NCI-H526 treated with DMSO at 0.1 percent for 48 hours (cell line): Measurements from ENCODE around the gene RNF130.

ENCODE experiments used
- DNase-seq: peaks from one replicate; lab custom pipeline; 2025; lab: John Stamatoyannopoulos, UW

RNF130 gene

DNA sequence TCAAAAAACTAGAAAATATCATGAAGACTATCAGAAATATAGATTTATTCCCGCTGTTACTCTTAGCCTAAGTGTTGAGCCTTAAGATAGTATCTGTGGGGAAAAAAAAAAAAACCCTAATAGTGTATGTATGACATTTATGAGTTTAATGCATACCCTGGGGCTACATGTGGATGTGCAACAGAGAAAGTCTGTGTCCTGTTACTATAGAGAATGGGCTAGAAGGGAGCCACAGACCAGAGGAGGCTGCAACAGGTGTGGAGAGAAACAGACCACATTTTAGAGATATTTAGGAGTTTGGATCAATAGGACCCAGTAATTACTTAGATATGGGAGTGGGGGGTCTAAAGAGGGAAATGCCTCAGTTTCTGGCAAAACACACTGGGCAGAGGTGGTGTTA, 15.4 kb downstream of the RNF130 start:
- DNase-seq: no peak

GRCh38 chr5:180054226-180054625, 17.3 kb downstream of the RNF130 start:
- no peak for DNase-seq

- DNase-seq: no peak
These were observed 18.4 kb downstream of the RNF130 start for GRCh38 chr5:180053061-180053602.

DNA sequence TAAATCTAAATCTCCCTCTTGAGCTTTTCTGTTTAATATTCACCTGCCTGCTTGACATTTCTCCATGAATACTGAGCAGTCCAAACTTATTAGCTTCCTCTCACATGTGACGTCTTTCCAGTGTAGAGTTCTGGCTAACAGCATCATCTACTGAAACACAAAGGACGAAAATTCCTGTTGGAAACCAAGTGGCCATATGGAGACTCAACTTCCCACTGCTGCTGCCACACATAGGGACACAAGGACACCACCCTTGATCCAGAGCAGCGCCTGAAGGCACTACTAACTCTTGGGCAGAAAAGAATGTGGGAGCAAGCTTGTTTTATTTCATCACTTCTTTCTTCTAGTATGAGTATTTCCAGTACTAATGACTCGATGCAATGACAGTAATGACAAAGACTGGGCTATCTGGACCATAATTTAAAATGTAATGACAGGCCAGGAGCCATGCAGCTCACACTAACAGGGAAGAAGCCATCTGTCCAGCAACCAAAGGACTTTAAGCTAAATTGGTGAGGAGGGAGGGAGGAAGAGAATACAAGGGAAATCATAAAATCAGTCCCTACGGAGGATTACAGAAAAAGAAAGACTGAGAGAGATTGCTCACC, 19.2 kb downstream of the RNF130 start:
- DNase-seq: no peak

DNA sequence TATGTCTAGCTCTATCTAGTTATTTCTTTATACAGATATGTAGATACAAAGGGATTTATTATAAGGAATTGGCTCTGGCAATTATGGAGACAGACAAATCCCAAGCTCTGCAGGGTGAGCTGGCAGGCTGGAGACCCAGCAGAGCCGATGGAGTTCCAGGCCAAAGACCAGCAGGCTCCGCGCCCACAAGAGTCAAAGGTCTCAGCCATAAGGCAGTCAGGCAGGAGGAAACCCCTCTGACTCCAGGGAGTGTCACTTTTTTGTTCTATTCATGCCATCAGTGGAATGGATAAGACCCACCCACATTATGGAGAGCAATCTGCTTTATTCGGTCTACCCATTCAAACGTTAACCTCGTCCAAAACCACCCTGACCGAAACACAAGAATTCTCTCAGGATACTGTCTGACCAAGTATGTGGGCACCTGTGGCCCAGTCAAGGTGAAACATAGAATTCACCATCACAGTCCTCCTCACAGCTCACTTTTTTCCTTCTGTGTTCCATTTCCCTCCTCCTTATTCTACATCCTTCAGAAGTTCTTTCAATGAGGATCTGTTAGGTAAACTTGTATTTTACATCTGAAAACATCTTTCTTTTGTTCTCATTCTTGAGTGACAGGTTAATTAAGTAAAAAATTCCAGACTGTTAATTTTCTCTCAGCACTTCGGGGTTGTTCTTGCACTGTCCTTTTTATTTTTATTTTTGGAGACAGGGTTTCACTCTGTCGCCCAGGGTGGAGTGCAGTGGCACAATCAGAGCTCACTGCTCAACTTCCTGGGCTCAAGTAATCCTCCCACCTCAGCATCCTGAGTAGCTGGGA, 21.2 kb downstream of the RNF130 start:
- no peak for DNase-seq

GRCh38 chr5:180049185-180049548, 22.4 kb downstream of the RNF130 start:
- DNase-seq: no peak

DNA sequence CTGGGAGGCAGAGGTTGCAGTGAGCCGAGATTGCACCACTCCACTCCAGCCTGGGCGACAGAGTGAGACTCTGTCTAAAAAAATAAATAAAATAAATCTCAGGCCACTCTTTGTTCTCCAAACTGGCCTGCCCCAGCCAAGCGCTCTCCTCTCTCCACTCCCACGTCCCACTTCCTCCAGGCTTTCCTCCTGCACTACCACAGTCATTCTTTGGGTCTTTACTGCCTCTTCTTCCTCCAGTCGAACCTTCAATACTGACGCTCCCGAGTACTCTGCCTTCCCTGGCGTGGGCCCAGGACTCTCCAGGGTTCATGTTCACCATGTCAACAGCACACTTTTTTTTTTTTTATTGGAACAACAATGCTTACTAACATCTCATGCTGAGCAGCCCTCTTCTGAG, 23.9 kb downstream of the RNF130 start:
- DNase-seq: no peak

DNA sequence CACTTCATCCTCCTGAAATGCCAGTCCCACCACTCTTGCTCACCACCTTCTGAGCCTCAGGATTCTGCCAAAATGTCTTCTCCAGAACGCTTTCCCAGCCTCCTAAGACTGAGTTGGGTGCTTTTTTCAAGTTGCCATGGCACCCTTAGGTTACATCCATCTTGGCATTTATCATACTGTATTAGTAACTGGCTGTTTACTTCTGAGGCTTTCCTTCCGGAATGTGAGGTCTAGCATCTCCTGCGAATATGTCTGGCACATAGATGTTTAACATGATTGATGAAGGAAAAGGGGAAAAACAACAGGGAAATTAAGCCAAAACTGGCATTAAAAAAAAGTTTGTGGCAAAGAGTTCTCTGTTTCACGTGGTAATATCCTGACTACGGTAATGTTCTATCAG, 24.9 kb downstream of the RNF130 start:
- DNase-seq: no peak

DNA sequence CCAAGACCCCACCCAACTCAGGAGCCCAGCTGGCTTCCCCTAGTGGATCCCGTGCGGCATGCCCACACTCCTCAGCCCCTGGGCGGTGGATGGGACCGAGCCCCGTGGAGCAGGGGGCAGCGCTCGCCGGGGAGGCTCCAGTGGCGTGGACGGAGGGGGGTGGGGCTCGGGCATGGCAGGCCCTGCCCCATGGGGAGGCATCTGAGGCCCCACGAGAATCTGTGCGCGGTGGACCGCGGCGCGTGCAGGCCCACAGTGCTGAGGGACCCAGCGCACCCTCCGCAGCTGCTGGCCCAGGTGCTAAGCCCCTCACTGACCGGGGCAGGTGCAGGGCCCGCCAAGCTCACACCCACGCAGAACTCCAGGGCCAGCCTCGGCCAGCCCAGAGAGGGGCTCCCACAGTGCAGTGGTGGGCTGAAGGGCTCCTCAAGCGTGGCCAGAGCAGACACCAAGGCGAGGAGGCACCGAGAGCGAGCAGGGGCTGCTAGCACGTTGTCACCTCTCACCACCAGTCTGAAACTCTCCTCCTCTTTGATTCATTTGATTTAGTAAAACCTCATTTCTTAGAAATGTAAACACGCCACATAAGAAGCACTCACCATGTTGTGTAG, 25.6 kb downstream of the RNF130 start:
- no peak for DNase-seq

- DNase-seq: no peak
These were observed 28.2 kb downstream of the RNF130 start for GRCh38 chr5:180043377-180043776.

- DNase-seq: no peak
These were observed 30.0 kb downstream of the RNF130 start for GRCh38 chr5:180041301-180042274.

DNA sequence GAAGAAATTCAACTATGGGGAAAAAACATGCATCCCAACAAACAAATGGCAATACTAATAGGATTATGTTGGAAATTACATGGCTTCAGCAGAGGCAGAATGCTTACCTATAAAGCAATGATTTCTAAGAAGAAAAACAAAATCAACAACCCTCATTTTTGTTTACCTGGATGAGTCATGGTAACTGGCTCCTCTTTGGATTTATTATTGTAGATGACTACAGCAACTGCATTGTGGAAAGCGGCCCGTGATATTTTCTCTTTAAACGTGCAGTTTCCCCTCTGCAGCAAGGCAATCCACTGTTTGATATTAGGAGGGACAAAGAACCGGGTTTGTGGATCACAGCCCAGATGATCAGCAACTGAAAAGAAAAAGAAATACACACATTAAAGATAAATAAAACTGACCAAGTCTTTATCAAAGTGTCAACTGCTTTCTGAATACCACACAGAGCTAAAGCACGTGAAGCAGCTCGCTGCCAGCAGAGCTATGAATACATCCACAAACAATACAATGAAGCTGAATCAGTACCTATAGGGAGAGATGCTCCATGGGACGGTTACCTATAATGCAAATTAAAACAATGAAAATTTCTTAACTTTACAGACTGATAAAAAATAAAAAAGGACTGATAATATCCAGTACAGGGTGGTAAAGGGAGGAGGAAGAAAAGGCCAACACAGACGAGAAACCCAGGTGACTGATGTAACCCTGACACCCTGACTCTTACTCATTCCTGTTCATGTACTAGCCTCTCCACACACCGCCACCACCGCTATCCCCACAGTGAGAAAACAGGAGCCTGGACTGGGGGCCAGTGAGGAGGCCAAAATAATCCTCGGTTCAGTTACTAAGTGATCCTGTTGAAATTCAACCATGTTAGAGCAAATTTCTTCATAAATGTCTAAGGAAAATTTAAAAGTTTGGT, 31.0 kb downstream of the RNF130 start:
- no peak for DNase-seq

DNA sequence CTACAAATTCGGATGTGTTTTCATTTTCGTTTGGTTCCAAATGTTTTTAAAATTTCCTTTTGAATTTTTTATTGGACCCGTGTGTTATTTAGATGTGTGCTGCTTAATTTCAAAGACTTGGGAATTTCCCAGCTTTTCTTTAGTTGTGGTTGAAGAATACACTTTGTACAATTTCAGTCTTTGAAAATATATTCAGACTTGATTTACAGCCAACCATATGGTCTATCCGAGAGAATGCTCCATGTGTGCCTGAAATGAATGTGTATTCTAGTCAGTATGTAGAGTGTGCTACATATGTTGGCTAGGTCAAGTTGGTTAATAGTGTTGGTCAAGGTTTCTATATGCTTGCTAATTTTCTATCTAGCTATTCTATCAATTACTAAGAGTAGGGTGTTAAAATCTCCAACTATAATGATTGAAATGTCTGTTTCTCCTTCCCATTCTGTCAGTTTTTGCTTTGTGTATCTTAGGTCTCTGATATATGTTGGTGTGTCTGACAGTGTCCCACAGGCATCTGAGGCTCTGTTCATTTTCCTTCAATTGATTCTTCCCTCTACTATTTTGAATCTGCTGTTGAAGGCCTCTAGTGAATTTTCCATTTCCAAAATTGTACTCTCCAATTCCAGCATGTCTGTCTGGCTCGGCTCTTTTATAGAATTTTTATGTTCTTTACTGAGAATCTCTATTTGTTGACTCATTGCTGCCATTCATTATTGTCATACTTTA, 36.2 kb downstream of the RNF130 start:
- DNase-seq: no peak

- DNase-seq: no peak
These were observed 37.0 kb downstream of the RNF130 start for GRCh38 chr5:180034564-180034963.

GRCh38 chr5:180027459-180028089, 44.0 kb downstream of the RNF130 start:
- DNase-seq: no peak

- no peak for DNase-seq
These were observed 44.7 kb downstream of the RNF130 start for GRCh38 chr5:180026734-180027458.

GRCh38 chr5:180026320-180026719, 45.2 kb downstream of the RNF130 start:
- no peak for DNase-seq

GRCh38 chr5:180021900-180022299, 49.7 kb downstream of the RNF130 start:
- DNase-seq: no peak

DNA sequence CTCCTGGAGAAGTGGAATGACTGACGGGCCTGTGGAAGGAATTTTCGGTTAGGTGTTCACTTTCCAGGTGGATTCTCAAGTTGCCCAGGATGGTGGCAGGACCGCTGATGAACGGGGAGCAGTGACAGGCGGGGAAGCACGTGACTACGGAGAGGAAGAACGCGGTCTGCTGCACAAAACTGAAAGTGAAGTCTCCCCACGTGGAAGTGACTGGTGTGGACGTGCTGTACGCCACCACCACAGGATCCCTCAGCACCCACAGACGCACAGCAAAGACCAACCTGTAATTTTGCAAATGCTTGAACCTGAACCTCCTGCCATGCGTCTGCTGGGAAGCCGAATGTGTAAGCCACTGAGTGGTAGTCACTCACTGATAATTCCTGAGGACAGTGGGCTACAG, 51.4 kb downstream of the RNF130 start:
- no peak for DNase-seq
